COLO668 (cell line): ENCODE data around the gene SPRED2.

Experiments used
- DNase-seq: peaks from one replicate; lab custom pipeline; 2025; ENCODE audit not compliant: unreplicated experiment; lab: John Stamatoyannopoulos, UW

SPRED2 gene, protein sequence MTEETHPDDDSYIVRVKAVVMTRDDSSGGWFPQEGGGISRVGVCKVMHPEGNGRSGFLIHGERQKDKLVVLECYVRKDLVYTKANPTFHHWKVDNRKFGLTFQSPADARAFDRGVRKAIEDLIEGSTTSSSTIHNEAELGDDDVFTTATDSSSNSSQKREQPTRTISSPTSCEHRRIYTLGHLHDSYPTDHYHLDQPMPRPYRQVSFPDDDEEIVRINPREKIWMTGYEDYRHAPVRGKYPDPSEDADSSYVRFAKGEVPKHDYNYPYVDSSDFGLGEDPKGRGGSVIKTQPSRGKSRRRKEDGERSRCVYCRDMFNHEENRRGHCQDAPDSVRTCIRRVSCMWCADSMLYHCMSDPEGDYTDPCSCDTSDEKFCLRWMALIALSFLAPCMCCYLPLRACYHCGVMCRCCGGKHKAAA

DNA sequence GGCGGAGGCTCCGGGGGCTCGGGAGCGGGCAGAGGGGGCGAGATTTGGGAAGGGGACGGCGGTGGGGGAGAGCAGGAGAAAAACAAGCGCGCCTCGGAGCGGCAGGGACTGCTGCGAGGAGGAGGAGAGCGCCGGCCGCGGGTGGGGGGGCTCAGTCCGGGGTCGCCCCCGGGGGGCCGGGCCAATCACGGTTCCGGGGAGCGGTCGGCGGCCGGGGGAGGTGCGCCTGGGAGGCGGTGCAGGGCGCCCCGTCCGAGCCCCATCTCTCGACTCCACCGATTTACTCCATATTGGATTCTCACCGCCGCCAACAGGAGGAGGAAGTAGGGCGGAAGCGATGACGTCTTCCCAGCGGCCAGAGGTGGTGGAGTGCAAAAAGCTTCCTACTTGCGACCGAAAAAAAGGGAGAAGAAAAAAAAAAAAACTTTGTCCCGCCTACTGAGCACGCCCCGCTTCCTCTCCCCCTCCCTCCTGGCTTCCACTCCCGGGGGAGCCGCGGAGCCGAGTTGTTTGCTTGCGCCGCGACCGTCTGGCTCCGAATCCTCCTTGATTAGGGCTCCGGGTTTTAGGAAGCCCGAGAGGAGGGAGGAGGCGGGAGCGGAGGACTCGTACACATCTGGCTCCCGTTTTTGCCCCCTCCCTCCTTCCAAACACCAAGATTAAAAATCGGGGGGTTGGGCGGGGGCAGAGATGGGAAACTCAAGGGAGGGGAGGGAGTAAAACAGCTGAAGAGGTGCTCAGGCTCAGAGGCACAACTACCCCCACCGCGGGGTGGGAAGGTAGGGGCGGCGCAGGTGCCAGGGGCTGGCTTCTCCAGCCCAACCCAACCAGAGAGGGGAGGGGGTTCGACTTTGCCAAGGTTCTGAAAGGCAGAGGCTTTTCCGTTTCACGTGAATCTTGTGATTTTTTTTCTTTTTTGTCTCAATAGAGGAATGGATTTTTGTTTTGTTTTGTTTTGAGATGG, at the start of gene SPRED2:
TSS of gene SPRED2 (minus strand) at position 373 of the 964 bp plus-strand sequence. CDS start 612 bp downstream, outside the sequence.
- DNase-seq, result peak; percentile 90

DNA sequence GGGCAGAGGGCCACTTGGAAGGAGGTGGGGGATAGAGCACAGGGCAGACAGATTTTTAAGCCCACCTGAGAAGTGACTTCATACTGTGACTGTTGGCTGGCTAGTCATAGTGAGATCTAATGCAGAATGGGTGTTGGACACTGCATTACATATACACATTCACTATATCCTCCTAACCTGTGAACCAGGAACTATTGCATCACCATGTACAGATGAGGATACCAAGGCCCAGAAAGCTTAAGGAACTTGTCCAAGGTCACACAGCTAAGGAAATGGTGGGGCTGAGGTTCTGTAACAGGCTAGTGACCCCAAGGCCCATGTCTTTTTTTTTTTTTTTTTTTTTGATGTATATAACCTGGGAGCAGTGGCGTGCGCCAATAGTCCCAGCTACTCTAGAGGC, 49.6 kb upstream of the SPRED2 start:
- no peak for DNase-seq

DNA sequence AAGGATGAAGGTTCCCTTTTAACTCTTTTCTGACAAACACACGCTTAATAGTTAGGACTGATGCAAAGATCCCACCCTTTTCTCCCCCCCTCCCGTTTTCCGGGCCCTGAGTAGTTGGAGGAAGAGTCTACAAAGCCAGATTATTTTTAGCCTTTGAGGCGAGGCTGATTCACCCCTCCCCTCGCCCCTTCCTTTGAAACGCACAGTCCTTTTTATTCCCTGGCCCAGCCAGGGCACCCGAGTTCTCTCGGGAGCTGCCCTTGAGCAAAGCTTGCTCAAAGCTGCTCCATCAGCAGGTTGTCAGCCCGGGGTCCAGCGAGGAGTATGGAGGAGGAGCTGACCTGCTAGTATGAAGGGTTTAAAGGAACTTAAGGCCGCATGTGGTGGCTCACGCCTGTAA, 47.1 kb upstream of the SPRED2 start:
- DNase-seq, result no peak

DNA sequence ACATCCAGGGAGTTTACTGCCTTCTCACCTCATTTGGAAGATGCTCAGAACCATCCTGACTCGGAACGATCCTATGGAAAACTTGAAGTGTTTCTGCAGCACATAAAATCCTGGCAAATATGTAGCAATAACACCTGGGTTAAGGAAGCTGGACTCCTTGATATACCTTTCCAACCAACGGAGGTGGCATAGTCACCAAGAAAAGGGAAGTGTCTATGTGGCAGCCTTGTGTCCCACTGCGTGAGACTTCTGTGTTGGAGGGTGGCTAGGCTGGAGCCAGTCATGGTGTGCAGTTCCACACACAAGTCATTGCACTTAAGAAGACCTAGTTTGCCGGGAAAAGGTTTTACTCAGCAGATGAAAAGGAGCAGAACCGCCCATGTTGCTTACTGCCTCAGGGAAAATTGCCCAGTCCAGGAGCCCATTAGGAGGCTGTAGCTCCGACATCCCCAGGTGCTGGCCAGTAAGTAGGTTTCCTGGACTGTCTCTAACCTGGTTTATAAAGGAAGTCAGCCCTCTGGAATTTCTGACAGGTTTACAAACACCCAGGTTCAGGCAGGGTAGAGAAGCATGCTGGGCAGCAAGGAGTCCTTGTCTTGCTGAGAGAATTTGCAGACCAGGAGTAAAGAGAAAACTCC, 46.2 kb upstream of the SPRED2 start:
- no peak for DNase-seq

DNA sequence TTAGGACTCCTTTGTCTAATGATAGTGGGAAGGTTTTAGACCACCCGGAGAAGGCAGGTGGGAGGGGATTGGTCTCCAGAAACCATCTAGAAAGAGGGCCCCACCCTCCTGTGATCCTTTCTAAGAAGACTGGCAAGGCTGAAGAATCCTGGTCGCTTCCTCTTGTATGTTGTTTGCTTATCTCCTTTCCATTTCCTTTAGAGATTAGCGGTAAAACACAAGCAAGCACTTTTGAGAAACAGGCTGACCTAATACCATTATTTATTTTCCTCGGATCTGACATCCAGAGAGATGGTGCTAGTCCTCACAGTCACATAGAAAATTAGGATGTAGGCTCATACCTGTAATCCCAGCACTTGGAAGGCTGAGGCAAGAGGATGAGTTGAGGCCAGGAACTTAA, 45.2 kb upstream of the SPRED2 start:
- DNase-seq, result no peak

DNA sequence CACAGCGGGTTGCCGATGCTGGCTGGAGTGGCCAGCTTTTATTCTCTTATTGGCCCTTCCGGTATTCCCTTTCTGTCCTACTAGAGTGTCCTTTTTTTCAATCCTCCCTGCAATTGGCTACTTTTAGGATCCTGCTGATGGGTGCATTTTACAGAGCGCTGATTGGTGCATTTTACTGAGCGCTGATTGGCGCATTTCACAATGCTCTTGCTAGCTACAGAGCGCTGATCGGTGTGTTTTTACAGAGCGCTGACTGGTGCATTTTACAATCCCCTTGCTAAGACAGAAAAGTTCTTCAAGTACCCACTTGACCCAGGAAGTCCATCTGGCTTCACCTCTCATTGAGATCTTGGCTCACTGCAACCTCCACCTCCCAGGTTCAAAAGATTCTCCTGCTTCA, 44.4 kb upstream of the SPRED2 start:
- no peak for DNase-seq

DNA sequence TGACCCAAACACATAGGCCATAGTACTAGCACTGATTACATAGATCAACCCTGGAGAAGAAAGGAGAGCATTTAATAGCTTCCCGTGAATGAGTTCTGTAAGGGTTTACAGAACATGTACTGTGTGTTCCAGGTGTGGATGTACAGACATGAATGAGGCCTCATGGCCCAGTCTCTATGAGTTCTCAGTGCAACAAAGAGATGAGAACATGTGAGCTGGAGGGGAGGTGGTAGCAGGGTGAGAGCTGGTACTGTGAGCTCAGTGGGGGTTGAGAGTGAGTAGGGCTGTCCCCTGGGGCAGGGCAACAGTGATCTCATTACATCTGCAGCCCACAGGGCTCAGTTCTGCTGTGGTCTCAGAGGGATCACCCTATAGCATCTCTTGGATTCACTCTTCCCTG, 42.6 kb upstream of the SPRED2 start:
- DNase-seq, result no peak

DNA sequence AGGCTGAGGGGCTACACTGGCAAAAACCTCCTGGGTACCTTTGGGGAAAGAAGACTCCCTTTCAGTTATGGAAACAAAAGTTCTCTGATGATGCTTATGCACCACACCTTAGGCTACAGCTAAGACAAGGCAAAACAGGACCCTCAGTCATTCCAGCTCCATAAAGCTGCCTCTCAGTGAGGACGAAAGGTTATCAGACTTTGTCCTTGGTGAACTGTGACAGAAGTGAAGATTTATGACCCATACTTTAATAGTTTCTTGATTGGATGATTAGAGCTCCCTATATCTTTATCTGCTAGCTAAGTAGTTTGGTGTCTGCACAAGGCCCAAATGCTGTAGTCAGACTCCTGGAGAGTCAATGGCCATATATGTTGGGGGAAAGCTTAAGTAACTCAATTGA, 40.6 kb upstream of the SPRED2 start:
- DNase-seq, result no peak

DNA sequence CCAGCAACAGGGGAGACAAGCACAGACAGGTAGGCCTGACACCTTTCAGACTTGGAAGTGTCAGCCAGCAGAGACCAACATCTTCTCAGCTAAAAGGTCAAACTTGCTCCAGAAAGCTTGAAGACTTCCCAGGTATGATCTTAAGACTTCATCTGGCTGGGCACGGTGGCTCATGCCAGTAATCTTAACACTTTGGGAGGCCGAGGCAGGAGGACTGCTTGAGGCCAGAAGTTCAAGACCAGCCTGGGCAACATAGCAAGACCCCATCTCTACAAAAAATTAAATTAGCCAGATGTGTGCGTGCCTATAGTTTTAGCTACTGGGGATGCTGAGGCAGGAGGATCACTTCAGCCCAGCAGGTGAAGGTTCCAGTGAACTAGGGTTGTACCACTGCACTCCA, 39.0 kb upstream of the SPRED2 start:
- DNase-seq, result no peak

DNA sequence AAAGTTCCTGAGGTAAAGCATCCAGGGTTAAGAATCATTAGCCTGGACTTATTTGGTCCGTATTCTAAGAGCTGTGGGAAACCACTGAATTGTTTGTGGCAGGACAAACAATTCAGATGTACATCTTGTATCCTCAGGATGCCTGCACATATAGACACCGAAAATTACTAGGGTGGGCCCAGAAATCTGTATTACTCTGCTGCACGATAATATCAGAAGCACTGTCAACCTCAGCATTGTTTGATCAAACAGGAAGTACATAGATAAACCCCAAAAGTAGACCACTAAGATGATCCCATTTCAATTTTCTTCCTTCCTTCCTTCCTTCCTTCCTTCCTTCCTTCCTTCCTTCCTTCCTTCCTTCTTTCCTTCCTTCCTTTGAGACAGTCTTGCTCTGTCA, 34.2 kb upstream of the SPRED2 start:
- DNase-seq, result no peak

DNA sequence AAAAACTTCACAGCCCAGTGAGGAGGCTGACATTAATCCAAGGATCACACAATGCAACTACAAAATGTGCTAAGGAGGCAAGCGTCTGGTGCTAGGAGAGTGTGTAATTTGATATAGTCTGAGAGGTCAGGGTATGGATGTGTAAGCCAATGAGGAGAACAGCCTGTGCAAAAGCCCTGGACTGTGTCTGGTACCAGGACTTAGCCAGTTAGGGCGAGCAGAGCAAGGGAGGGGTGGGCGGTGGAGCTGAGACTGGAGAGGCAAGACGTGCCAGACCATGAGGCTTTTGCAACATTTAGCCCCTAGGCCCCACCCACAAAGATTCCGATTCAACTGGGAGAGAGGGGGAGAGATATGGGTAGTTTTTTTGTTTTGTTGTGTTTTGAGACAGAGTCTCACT, 33.5 kb upstream of the SPRED2 start:
- DNase-seq, result no peak

DNA sequence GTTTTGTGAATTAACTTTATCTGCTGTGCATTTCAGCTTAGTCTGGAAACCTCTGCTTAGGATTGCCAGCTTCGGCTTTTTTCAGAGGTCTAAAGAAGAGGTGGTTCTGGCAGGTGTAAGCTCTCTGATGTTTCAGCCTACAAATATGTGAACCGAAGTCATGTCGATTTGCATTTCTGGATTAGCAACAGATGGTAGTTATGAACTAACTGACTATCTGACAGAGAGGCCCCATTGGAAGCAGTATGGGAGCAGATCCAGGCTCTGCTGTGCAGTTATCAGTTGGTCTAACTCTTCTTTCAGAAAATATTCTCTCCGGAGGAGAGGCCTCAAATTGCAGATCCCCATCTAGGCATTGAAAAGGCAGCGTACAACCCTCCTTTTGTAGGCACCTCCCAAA, 32.7 kb upstream of the SPRED2 start:
- no peak for DNase-seq

DNA sequence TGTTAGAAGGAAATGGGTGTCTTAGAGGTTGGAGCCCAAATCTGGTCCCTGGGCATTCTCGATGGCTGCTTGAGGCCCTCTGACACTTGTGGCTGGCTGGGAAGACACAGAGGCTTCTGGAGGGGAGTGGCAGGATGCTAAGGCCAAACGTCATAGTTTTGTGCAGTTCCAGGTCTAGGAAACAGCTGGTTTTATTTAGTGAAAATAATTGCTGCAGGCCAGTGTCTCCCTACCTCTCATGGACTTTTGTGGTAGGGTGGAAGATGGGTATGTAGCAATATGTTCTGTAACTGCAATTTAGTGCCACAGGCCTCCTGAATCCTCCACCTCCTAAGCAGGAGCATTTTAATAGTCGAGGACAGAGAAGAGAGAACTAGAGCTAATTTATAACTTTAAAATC, 32.2 kb upstream of the SPRED2 start:
- no peak for DNase-seq

DNA sequence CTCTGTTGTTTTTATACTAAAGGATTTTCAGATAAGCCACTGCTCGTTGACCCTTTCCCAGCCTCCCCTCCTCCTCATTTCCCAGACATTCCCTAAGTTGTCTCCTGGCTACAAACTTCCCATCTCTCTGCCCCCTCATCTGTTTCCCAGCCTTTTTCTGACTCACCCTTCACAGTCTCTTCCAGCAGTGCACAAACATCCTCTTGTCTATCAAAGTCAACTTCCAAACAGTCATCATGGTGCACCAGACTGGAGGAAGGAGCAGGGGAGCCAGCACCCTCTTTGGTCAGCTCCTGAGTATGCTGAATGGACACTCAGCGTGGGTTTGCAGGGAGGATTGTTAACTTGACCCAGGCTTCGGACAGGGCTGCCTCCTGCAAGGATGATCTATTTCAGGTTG, 26.6 kb upstream of the SPRED2 start:
- no peak for DNase-seq

DNA sequence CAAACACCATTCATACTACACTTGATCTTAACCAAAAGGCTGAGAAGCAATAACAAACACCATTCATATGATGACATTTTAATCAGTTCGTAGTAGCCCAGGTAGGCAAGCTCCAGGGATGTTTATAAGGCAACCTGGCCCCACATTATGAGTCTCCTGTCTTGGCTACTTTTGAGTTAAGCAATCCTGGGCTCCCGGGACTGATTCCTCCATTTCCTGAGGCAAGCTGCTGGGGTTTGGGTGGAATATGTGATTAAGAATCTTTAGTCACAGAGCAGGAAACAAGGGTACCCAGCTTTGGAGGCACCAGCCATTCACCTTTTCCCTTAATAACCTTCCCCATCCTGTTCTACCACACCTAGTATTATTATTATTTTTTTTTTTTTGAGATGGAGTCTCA, 24.5 kb upstream of the SPRED2 start:
- no peak for DNase-seq

DNA sequence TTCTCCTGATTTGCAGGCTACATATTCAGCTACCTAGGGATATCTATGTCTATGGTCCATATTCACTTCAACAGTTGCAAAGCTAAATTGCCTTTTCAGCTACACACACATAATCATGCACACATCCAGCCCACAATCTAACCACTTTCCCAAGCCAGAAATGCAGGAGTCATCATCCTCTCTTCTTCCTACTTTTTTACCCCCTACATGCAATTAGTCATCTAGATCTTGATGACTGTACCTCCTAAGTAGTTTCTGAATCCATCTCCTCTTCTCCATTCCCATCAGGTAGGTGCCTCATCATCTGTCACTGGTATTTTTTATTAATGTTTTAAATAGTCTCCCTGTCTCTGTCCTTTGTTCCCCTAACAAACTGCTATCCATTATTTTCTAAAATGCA, 23.7 kb upstream of the SPRED2 start:
- no peak for DNase-seq

DNA sequence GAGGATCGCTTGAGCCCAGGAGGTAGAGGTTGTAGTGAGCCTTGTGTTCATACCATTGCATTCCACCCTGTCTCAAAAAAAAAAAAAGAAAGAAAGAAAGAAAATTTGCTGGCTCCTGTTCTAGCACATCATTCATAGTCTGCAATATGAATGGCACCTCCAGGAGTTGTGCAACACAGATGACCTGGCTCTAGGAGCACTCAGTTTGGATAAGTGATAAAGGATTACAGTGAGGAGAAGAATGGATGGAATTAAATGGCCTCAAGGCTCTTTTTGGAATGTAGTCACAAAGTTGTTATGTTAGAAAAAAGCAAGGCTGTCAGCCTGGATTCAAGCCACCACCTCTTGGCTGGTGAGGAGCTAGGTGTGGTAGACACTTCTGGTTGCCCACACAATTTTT, 21.5 kb upstream of the SPRED2 start:
- no peak for DNase-seq

DNA sequence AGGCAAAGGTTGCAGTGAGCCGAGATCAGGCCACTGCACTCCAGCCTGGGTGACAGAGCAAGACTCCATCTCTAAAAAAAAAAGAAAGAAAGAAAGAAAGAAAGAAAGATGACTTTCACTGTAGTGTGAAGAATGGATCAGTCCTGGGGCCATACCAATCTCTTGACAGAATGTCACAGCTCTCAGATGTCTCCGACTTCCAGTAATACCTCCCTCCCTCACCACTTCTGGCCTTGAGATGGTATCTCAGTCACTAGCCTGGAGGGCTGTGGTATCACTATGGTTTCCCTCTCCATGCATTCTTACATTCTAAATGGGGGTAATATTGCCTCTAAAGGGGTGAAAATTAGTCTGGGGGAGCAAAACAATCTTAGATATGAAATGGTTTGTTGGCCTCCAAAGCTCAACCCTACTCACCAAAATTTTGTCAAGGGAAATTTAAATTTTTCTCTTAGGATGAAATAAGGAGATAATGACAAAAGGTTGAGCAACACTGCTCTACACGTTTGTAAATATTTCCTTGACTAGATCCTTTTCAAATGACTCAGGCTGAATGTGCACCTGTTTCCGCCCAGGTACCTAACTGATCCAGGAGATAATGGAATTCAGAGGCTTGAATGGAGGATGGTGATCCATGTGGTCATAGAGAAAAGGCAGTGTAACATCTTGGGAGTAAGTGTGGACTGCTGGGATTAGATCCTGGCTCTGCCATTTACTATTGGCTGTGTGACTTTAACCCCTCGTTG, 19.9 kb upstream of the SPRED2 start:
- DNase-seq, result peak; percentile 23

DNA sequence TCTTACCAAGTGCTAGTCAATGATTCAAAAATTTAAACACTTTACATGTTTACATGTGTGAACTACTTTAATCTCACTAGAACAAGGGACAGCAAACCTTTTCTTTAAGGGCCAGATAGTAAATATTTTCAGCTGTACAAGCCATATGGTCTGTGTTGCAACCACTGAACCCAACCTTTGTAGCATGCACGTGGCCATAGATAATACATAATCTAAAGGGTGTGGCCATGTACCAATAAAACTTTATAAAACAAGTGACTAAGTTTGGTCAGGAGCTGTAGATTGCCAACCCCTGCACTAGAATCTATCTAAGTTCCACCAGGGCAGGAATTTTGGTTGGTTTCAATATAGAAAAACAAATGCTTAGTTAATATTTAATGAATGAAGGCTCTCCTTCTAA, 18.4 kb upstream of the SPRED2 start:
- DNase-seq, result no peak

DNA sequence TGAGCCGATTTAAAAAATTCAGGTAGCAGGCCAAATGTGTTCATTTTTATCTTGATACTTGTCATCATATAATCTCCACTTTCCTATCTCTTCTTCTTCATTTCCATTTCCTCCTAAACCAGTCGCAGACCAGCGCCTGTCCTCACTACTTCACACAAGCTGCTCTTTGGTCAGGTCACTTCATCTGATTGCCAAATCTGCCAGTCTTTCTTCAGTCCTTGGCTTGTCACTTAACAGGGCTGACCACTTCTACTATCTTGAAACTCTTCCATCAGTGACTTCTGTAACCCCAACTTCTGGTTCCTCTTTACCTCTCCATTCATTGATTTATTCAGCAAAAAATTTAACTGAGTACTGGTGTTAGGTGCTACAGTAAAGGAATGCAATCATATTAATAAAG, 18.0 kb upstream of the SPRED2 start:
- no peak for DNase-seq
